GM12878 (cell line): ENCODE data around the gene TNFAIP8L1. TPM values are rescaled to one million over a fixed set of nuclear protein-coding genes. Genes with fewer than 3 reads are reported as not detected.

Experiments used
- CBX3 ChIP-seq: fragments of 200-600 bp; sonication (generic); IDR thresholded peaks from 2 replicates; pipeline ENCODE4 v1.6.1; 2016; ENCODE audit warnings: low read depth, borderline replicate concordance
- CHD4 ChIP-seq: fragments of 200-600 bp; sonication (generic); IDR thresholded peaks from 2 replicates; pipeline ENCODE4 v1.6.1; 2016; ENCODE audit warnings: mild to moderate bottlenecking
- EP300 ChIP-seq, 2 experiments: fragments of 150-350 bp in 1 of 2; IDR thresholded peaks; 2 replicates each; pipeline ENCODE4 v1.6.1; 2011 to 2012; ENCODE audit warnings: low read depth in 2 of 2, low read length in 2 of 2, borderline replicate concordance in 1 of 2, improper control_type of control experiment in 1 of 2, inconsistent platforms in 1 of 2; ENCODE audit not compliant: control insufficient read depth in 1 of 2
- ESRRA ChIP-seq: IDR thresholded peaks from 2 replicates; pipeline ENCODE4 v1.6.1; 2012; ENCODE audit warnings: mild to moderate bottlenecking, low read length, improper control_type of control experiment
- EZH2 ChIP-seq: IDR thresholded peaks from 2 replicates; pipeline ENCODE4 v1.6.1; 2012; ENCODE audit warnings: low read depth, mild to moderate bottlenecking, control low read depth, inconsistent platforms, low read length, borderline replicate concordance; ENCODE audit not compliant: control insufficient read depth
- FOXK2 ChIP-seq: fragments of 450-650 bp; IDR thresholded peaks from 2 replicates; pipeline ENCODE4 v1.6.1; 2017; ENCODE audit warnings: mild to moderate bottlenecking, moderate library complexity
- IKZF2 ChIP-seq, 2 experiments: fragments of 450-650 bp; IDR thresholded peaks; 2 replicates each; pipeline ENCODE4 v1.6.1; 2017; ENCODE audit warnings: mild to moderate bottlenecking in 2 of 2, moderate library complexity in 2 of 2
- KDM1A ChIP-seq: fragments of 200-600 bp; sonication (generic); IDR thresholded peaks from 2 replicates; pipeline ENCODE4 v1.6.1; 2016; ENCODE audit warnings: borderline replicate concordance
- MTA2 ChIP-seq: fragments of 450-650 bp; IDR thresholded peaks from 2 replicates; pipeline ENCODE4 v1.6.1; 2016; ENCODE audit warnings: low read depth, mild to moderate bottlenecking, moderate library complexity
- MXI1 ChIP-seq: fragments of 150-350 bp; IDR thresholded peaks from 2 replicates; pipeline ENCODE4 v1.6.1; 2011; ENCODE audit warnings: low read depth, mild to moderate bottlenecking, inconsistent platforms, low read length, improper control_type of control experiment
- NFIC ChIP-seq: IDR thresholded peaks from 2 replicates; pipeline ENCODE4 v1.6.1; 2012; ENCODE audit warnings: low read depth, mild to moderate bottlenecking, inconsistent platforms, low read length, moderate library complexity
- NR2F1 ChIP-seq: fragments of 450-650 bp; conservative IDR thresholded peaks from 2 replicates; pipeline ENCODE4 v1.6.1; 2017; ENCODE audit warnings: mild to moderate bottlenecking
- POLR2AphosphoS5 ChIP-seq: IDR thresholded peaks from 2 replicates; pipeline ENCODE4 v1.6.1; 2011; ENCODE audit warnings: mild to moderate bottlenecking, low read length, inconsistent platforms
- SIN3A ChIP-seq: IDR thresholded peaks from 2 replicates; pipeline ENCODE4 v1.6.1; 2012; ENCODE audit warnings: low read depth, low read length, improper control_type of control experiment
- SMAD1 ChIP-seq: fragments of 450-650 bp; IDR thresholded peaks from 2 replicates; pipeline ENCODE4 v1.6.1; 2018; ENCODE audit warnings: mild to moderate bottlenecking, low read depth; ENCODE audit not compliant: partially characterized antibody
- SRF ChIP-seq, 2 experiments: IDR thresholded peaks; 2 replicates each; pipeline ENCODE4 v1.6.1; 2011; ENCODE audit warnings: low read depth in 2 of 2, low read length in 2 of 2, mild to moderate bottlenecking in 1 of 2, moderate library complexity in 1 of 2
- SUPT20H ChIP-seq: IDR thresholded peaks from 2 replicates; pipeline ENCODE4 v1.6.1; 2011; ENCODE audit warnings: low read depth, mild to moderate bottlenecking, low read length, moderate library complexity, borderline replicate concordance; ENCODE audit not compliant: control insufficient read depth
- polyA plus RNA-seq, 11 experiments: library from polyadenylated mRNA; depleted of rRNA in 4 of 11; unstranded in 6 of 11; stranded (reverse) in 5 of 11; fragments of >200 nt; fragmentation: Nextera tagmentation in 4 of 11; fragmentation: Illumina TruSeq in 1 of 11; extraction: Ambion mirVana in 4 of 11; extraction: Trizol in 1 of 11; gene quantifications; 1 replicate in 1 of 11; 2 replicates in 10 of 11; pipeline versions ENCODE4 v1.2.1 to v1.2.3, GENCODE V29; 2011 to 2016; ENCODE audit warnings: inconsistent platforms in 2 of 11, missing spikeins in 2 of 11, low read depth in 1 of 11
- total RNA-seq, 4 experiments: library from RNA; depleted of rRNA in 3 of 4; stranded (reverse); fragments of >200 nt in 3 of 4; fragmentation: Illumina TruSeq in 1 of 4; extraction: Trizol in 1 of 4; gene quantifications; 2 replicates each; pipeline versions ENCODE4 v1.2.1 to v1.2.3, GENCODE V29; 2013 to 2021
- TF ChIP-seq, protein P1 (sequence below): fragments of 450-650 bp; IDR thresholded peaks from 2 replicates; pipeline ENCODE4 v1.6.1; 2016; ENCODE audit warnings: mild to moderate bottlenecking
- TF ChIP-seq, protein P2 (sequence below): fragments of 450-650 bp; IDR thresholded peaks from 2 replicates; pipeline ENCODE4 v1.6.1; 2017; ENCODE audit warnings: mild to moderate bottlenecking, moderate library complexity
- TF ChIP-seq, protein P3 (sequence below): fragments of 450-650 bp; IDR thresholded peaks from 2 replicates; pipeline ENCODE4 v1.6.1; 2018; ENCODE audit warnings: borderline replicate concordance, mild to moderate bottlenecking; ENCODE audit not compliant: partially characterized antibody

The TNFAIP8L1 gene
- total and polyA plus RNA-seq, 10 of the 15 experiments (the other 5 are each of a cell fraction or from before 2014, with no cell fraction given), result 0.93 to 12.7 (median 8.6) TPM

DNA sequence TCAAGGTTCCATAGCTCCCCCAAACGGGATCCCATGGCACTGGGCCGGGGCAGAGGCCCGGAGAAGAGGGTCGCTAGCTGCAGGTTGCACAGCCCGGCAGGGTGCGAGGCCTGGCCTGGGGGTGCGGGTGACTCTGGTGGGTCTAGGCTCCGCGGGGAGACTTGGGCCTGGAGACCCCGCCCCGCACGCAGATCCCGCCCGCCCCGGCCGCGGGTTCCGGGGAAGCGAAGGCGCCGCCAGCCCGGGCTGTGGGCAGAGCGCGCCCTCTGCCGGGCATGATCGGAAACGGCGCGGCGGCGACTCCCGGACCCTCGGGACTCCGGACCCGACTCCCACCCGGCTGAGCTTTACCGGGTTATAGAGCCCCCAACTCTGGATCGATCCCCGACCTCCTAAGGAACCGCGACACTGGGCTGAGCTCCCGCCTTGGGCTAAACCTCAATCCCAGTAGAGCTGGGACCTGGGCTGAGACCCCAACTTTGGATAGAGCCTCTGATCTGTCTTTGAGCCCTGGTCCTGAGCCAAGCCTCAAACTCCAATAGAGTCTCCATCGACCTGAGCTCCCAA, 3.1 kb upstream of the TNFAIP8L1 start (continued):
- TF ChIP-seq, protein P1, sequence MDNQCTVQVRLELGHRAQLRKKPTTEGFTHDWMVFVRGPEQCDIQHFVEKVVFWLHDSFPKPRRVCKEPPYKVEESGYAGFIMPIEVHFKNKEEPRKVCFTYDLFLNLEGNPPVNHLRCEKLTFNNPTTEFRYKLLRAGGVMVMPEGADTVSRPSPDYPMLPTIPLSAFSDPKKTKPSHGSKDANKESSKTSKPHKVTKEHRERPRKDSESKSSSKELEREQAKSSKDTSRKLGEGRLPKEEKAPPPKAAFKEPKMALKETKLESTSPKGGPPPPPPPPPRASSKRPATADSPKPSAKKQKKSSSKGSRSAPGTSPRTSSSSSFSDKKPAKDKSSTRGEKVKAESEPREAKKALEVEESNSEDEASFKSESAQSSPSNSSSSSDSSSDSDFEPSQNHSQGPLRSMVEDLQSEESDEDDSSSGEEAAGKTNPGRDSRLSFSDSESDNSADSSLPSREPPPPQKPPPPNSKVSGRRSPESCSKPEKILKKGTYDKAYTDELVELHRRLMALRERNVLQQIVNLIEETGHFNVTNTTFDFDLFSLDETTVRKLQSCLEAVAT, result no peak
- TF ChIP-seq SRF (IDR thresholded peaks at IDR 0.05; ENCODE audit: low read depth in 2 of 2, low read length in 2 of 2) (no peak), POLR2AphosphoS5 (no peak), FOXK2 (no peak), IKZF2 (IDR thresholded peaks at IDR 0.05) (0 out of 4 replicates have a peak, but pooled peaks of 1 of the 2 experiments have one; percentile 6), SUPT20H (no peak), NR2F1 (no peak), EP300 (IDR thresholded peaks at IDR 0.05; ENCODE audit: borderline replicate concordance in 1 of 2, control insufficient read depth in 1 of 2, low read depth in 2 of 2, low read length in 2 of 2) (no peak), CBX3 (no peak), KDM1A (no peak), MXI1 (no peak), EZH2 (no peak), NFIC (no peak), SIN3A (no peak), CHD4 (no peak), MTA2 (no peak), SMAD1 (no peak), ESRRA (no peak)
- TF ChIP-seq, protein P2, sequence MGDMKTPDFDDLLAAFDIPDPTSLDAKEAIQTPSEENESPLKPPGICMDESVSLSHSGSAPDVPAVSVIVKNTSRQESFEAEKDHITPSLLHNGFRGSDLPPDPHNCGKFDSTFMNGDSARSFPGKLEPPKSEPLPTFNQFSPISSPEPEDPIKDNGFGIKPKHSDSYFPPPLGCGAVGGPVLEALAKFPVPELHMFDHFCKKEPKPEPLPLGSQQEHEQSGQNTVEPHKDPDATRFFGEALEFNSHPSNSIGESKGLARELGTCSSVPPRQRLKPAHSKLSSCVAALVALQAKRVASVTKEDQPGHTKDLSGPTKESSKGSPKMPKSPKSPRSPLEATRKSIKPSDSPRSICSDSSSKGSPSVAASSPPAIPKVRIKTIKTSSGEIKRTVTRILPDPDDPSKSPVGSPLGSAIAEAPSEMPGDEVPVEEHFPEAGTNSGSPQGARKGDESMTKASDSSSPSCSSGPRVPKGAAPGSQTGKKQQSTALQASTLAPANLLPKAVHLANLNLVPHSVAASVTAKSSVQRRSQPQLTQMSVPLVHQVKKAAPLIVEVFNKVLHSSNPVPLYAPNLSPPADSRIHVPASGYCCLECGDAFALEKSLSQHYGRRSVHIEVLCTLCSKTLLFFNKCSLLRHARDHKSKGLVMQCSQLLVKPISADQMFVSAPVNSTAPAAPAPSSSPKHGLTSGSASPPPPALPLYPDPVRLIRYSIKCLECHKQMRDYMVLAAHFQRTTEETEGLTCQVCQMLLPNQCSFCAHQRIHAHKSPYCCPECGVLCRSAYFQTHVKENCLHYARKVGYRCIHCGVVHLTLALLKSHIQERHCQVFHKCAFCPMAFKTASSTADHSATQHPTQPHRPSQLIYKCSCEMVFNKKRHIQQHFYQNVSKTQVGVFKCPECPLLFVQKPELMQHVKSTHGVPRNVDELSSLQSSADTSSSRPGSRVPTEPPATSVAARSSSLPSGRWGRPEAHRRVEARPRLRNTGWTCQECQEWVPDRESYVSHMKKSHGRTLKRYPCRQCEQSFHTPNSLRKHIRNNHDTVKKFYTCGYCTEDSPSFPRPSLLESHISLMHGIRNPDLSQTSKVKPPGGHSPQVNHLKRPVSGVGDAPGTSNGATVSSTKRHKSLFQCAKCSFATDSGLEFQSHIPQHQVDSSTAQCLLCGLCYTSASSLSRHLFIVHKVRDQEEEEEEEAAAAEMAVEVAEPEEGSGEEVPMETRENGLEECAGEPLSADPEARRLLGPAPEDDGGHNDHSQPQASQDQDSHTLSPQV, result no peak
- TF ChIP-seq, protein P3, sequence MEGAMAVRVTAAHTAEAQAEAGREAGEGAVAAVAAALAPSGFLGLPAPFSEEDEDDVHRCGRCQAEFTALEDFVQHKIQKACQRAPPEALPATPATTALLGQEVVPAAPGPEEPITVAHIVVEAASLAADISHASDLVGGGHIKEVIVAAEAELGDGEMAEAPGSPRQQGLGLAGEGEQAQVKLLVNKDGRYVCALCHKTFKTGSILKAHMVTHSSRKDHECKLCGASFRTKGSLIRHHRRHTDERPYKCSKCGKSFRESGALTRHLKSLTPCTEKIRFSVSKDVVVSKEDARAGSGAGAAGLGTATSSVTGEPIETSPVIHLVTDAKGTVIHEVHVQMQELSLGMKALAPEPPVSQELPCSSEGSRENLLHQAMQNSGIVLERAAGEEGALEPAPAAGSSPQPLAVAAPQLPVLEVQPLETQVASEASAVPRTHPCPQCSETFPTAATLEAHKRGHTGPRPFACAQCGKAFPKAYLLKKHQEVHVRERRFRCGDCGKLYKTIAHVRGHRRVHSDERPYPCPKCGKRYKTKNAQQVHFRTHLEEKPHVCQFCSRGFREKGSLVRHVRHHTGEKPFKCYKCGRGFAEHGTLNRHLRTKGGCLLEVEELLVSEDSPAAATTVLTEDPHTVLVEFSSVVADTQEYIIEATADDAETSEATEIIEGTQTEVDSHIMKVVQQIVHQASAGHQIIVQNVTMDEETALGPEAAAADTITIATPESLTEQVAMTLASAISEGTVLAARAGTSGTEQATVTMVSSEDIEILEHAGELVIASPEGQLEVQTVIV, result no peak
